GM12873 (cell line): Measurements from ENCODE around the gene GSK3B.

Experiments used
- CTCF ChIP-seq: IDR thresholded peaks from 2 replicates; pipeline ENCODE4 v1.5.1; 2012; ENCODE audit warnings: low read depth, mild to moderate bottlenecking, moderate library complexity, low read length, control low read depth; ENCODE audit not compliant: insufficient read depth; ENCODE audit errors: missing control alignments

The GSK3B gene

GRCh38 chr3:120040813-120041377 is 53.4 kb downstream of the GSK3B start:
- no peak for TF ChIP-seq CTCF

- peak; percentile 31 for TF ChIP-seq CTCF
Observed at GRCh38 chr3:120039642-120040610, 54.3 kb downstream of the GSK3B start.

- TF ChIP-seq CTCF = no peak
Observed at GRCh38 chr3:120033596-120033995, 60.7 kb downstream of the GSK3B start.

GRCh38 chr3:120031561-120031960 is 62.7 kb downstream of the GSK3B start:
- no peak for TF ChIP-seq CTCF

GRCh38 chr3:120029749-120030148 is 64.5 kb downstream of the GSK3B start:
- no peak for TF ChIP-seq CTCF

- TF ChIP-seq CTCF = no peak
Observed at GRCh38 chr3:120028271-120029047, 65.8 kb downstream of the GSK3B start.

GRCh38 chr3:120027226-120027625 is 67.0 kb downstream of the GSK3B start:
- no peak for TF ChIP-seq CTCF
